ENCODE data around the gene PTPRT. TPM values are rescaled to one million over a fixed set of nuclear protein-coding genes. Genes with fewer than 3 reads are reported as not detected.

PTPRT gene
- total and polyA plus RNA-seq, 4 donors, result 0.14 to 2.8 (median 0.40) TPM

DNA sequence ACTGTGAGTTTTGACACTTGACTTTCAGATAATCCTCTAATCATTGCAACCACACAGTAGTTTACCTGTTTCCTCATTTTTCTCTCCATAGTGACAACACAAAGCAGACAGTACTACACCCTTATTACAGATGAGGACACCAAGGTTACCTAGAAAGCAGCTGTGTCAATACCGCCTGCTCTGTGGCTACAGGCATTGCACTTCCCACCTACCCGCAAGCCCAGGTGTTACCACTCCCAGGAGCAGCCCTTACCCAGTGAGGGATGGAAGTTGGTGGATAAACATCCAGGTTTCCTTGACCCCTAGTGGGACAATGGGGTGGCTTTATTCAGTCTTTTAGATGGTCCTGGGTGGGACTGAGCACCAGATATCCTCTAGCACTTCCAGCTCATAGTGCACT lies 503.6 kb downstream of the PTPRT start:
- Histone ChIP-seq H3K4me3 (ENCODE audit: low read depth in 1 of 3, low read length in 3 of 3) (no peak overlapping the region), H3K4me1 (ENCODE audit: control insufficient read depth in 4 of 4, insufficient read depth in 4 of 4, low read length in 3 of 4) (no peaks in the 10 kb centered on the region), H3K27me3 (ENCODE audit: control insufficient read depth in 4 of 4, insufficient read depth in 4 of 4, low read length in 3 of 4) (no peaks in the 10 kb centered on the region), H3K9ac (ENCODE audit: low read depth in 1 of 2, low read length in 2 of 2) (no peak overlapping the region), H3K36me3 (ENCODE audit: control insufficient read depth in 4 of 4, insufficient read depth in 3 of 4, low read depth in 1 of 4, low read length in 3 of 4) (no peaks in the 10 kb centered on the region), H3K9me3 (ENCODE audit: control insufficient read depth in 4 of 4, low read length in 3 of 4) (peaks cover 0 to under 1% (median 0%) of the 10 kb centered on the region in 4 donors), H3K27ac (ENCODE audit: low read depth in 1 of 2, low read length in 2 of 2) (no peak overlapping the region)
- no peak for DNase-seq (ENCODE audit: low spot score)
- TF ChIP-seq RAD21 (IDR thresholded peaks at IDR 0.05), result no peak
- TF ChIP-seq FOXA2 (IDR thresholded peaks at IDR 0.05), result no peak
- TF ChIP-seq ZBTB33 (IDR thresholded peaks at IDR 0.05), result no peak
- TF ChIP-seq EGR1 (IDR thresholded peaks at IDR 0.05; ENCODE audit: low read depth in 2 of 2), result no peak
- no peak for TF ChIP-seq JUND (IDR thresholded peaks at IDR 0.05)
- no peak for TF ChIP-seq HNF4G (IDR thresholded peaks at IDR 0.05)
- no peak for TF ChIP-seq NR2F2 (IDR thresholded peaks at IDR 0.05)
- no peak for TF ChIP-seq SP1 (IDR thresholded peaks at IDR 0.05)
- 81% methylated on average over 2 of the region's 2 CpGs for WGBS

- TF ChIP-seq SP1 (IDR thresholded peaks at IDR 0.05) (no peak), ZBTB33 (IDR thresholded peaks at IDR 0.05) (no peak), RAD21 (IDR thresholded peaks at IDR 0.05) (peak in 1 of 2 donors; percentile 68), RXRA (IDR thresholded peaks at IDR 0.05) (no peak), CTCF (IDR thresholded peaks at IDR 0.05; ENCODE audit: low read depth, low read length, missing input control) (peak; percentile 39)
- TF ChIP-seq, protein P1, sequence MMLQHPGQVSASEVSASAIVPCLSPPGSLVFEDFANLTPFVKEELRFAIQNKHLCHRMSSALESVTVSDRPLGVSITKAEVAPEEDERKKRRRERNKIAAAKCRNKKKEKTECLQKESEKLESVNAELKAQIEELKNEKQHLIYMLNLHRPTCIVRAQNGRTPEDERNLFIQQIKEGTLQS (IDR thresholded peaks at IDR 0.05), result no peak
- TF ChIP-seq, protein P2, sequence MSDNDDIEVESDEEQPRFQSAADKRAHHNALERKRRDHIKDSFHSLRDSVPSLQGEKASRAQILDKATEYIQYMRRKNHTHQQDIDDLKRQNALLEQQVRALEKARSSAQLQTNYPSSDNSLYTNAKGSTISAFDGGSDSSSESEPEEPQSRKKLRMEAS (IDR thresholded peaks at IDR 0.05), result no peak
- DNase-seq (ENCODE audit: low spot score), result no peak
- no peak overlapping the region for H3K27ac ChIP-seq (ENCODE audit: low read depth in 1 of 2, low read length in 2 of 2)
Observed at GRCh38 chr20:42678895-42679294, 510.8 kb downstream of the PTPRT start.

DNA sequence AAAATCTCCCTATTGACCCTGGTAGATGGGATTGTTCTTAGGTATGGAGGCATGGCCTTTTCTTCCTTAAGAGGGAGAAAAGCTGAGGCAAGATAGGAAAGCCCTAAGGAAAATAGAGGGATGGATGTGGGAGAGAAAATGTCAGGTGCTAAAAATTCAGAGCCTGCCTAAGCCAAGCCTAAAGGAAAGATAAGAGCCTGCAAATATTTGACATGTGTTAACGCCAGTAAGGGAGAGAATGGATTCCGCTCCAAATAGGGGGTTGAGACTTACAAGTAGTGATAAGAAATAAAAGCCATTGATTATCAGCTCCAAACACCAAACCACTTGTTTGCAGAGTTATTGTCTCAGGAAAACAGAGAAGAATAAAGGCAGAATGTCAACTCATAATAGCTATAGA lies 533.6 kb downstream of the PTPRT start:
- no peaks in the 10 kb centered on the region for H3K4me1 ChIP-seq (ENCODE audit: control insufficient read depth in 4 of 4, insufficient read depth in 4 of 4, low read length in 3 of 4)
- no peak for TF ChIP-seq GABPA (IDR thresholded peaks at IDR 0.05 in 1 of 2, conservative IDR thresholded peaks at IDR 0.05 in 1 of 2)
- TF ChIP-seq, protein P2 (IDR thresholded peaks at IDR 0.05), result no peak
- TF ChIP-seq TAF1 (conservative IDR thresholded peaks at IDR 0.05), result no peak
- TF ChIP-seq RXRA (IDR thresholded peaks at IDR 0.05), result no peak
- TF ChIP-seq CTCF (IDR thresholded peaks at IDR 0.05; ENCODE audit: low read depth, low read length, missing input control), result no peak
- no peak for TF ChIP-seq RAD21 (IDR thresholded peaks at IDR 0.05)
- TF ChIP-seq EGR1 (IDR thresholded peaks at IDR 0.05; ENCODE audit: low read depth in 2 of 2), result no peak

More at GRCh38 chr20:42678895-42679294, 510.8 kb downstream of the PTPRT start:
- no peaks in the 10 kb centered on the region for H3K4me1 ChIP-seq (ENCODE audit: control insufficient read depth in 4 of 4, insufficient read depth in 4 of 4, low read length in 3 of 4)
- no peaks in the 10 kb centered on the region for H3K9me3 ChIP-seq (ENCODE audit: control insufficient read depth in 4 of 4, low read length in 3 of 4)
- H3K27me3 ChIP-seq (ENCODE audit: control insufficient read depth in 4 of 4, insufficient read depth in 4 of 4, low read length in 3 of 4), result no peaks in the 10 kb centered on the region
- no peak overlapping the region for H3K4me3 ChIP-seq (ENCODE audit: low read depth in 1 of 3, low read length in 3 of 3)
- WGBS, result 34% methylated on average over 3 of the region's 3 CpGs
- no peak overlapping the region for H3K9ac ChIP-seq (ENCODE audit: low read depth in 1 of 2, low read length in 2 of 2)
- H3K36me3 ChIP-seq (ENCODE audit: control insufficient read depth in 4 of 4, insufficient read depth in 3 of 4, low read depth in 1 of 4, low read length in 3 of 4), result no peaks in the 10 kb centered on the region

More for the DNA sequence above, 533.6 kb downstream of the PTPRT start:
- Histone ChIP-seq H3K36me3 (ENCODE audit: control insufficient read depth in 4 of 4, insufficient read depth in 3 of 4, low read depth in 1 of 4, low read length in 3 of 4) (no peaks in the 10 kb centered on the region), H3K9ac (ENCODE audit: low read depth in 1 of 2, low read length in 2 of 2) (no peak overlapping the region), H3K9me3 (ENCODE audit: control insufficient read depth in 4 of 4, low read length in 3 of 4) (no peaks in the 10 kb centered on the region), H3K4me3 (ENCODE audit: low read depth in 1 of 3, low read length in 3 of 3) (no peak overlapping the region), H3K27ac (ENCODE audit: low read depth in 1 of 2, low read length in 2 of 2) (no peak overlapping the region), H3K27me3 (ENCODE audit: control insufficient read depth in 4 of 4, insufficient read depth in 4 of 4, low read length in 3 of 4) (no peaks in the 10 kb centered on the region)
- 34% methylated on average over 2 of the region's 2 CpGs for WGBS
- DNase-seq (ENCODE audit: low spot score), result no peak

Measured in liver (tissue), 9 donors.